Left colon (tissue), 2 donors: ENCODE data around the gene WNK2. TPM values are rescaled to one million over a fixed set of nuclear protein-coding genes. Genes with fewer than 3 reads are reported as not detected.
"Not testable (repeated sequence)": the region's sequence is repeated elsewhere in the genome, so short reads cannot be mapped to it uniquely, and the experiment has no call there.

Experiments
- ATAC-seq: fragments of 200-7000 bp; cut with Tn5 transposase; one replicate; pipeline ENCODE4 v1.9.1; 2020; ENCODE audit warnings: mild to moderate bottlenecking, moderate library complexity
- DNase-seq, 2 donors: peaks; one replicate each; pipeline ENCODE4 v3.0.0-alpha.2; 2020
- intact Hi-C, 2 donors: fragments of 100-400 bp; cut with DNase I in 1 of 2; cut with micrococcal nuclease in 1 of 2; formaldehyde crosslinking; loops; one replicate each; pipeline versions ENCODE4 v1.11.2 to v1.14.0; 2022; cut with DNase I, micrococcal nuclease
- total RNA-seq, 2 donors: library from RNA; stranded (reverse); fragmentation: NEBNext Ultra II Directional; extraction: Animal tissue kit (Norgen Biotek cat#: 25700); gene quantifications; one replicate each; pipeline ENCODE4 v1.2.1, GENCODE V29; 2021
- donor health status: DM: no; HTN: no; CAD: no.
- donor health status: DM: yes; HTN: yes; CAD: no.

WNK2 gene
- total RNA-seq, 2 donors from 2014 or later = 161 to 279 TPM

DNA sequence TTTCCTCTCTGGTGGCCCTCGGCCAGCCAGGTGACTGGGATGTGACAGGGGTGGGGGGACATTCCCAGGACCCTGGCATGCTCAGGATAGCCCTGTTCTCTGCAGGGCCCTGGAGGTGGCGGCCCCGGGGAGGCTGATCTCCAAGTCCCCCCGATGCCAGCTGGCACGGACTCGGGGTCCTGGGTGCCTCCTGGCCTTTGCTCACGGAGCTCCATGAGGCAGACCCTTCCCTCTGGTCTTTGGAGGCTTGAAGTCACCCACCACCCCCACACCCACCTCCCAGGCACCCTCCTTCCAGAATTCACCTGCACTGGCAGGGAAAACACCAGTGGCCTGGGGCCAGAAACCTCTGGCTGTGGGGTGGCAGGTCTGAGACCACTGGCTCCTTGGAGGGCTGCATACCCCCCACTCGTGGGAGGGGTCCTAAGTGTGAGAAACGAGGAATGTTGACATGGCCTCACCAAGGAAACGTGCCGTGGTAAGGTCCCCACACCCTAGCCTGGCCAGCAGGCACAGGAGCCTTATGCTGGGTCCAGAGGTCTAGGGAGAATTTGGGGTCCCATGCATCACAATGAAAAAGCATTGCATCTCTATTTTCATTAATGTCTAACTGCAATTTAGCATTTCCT, 136.8 kb downstream of the WNK2 start:
- intact Hi-C loops = no loop called here
- DNase-seq = no peak
- ATAC-seq = no peak

DNA sequence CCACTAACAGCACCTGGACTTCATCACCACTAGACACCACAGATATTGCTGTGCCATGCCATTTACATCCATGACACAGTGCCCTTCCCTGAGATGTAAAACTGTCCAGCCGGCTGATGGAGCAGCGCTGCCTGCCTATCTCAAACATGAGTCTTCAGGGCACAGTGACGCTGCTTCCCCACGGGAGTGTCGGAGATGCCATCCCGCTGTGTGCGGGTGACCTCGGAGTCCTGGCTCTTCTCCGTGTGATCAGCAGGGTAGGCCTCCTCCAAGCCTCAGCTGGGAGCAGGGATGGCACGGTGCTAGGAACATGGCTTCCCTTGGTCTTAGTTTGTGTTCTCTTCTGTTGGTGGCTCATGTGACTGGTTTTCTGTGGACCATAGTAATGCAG, 137.3 kb downstream of the WNK2 start:
- ATAC-seq (no peak), DNase-seq (peak in 1 of 2 donors; percentile 23)

DNA sequence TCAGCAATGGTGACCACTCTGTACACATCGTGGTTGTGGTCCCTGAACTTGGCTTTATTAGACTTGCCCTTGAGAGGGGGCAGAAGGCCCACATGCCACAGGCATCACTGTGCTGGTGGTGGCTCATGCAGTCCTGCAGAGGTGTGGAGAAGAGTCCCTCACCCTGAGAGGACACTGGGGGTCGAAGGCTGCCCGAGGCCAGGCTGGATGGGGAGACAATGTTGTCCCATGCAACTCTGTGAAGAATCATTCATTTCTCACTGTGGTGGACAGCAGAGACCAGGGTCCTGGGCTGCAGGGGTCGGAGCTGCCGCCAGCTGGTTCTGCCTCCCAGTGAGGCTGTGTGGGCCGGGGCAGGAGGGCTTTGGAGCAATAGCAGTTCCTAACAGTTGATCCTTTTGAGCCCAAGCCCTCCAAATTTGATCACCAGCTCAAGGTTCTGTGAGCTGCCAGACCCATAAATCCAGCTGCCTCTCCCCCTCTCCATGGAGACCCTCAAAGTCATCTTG, 139.6 kb downstream of the WNK2 start:
- ATAC-seq = not testable (repeated sequence)

More for the DNA sequence above, 137.3 kb downstream of the WNK2 start:
- intact Hi-C loops = no loop called here

DNA sequence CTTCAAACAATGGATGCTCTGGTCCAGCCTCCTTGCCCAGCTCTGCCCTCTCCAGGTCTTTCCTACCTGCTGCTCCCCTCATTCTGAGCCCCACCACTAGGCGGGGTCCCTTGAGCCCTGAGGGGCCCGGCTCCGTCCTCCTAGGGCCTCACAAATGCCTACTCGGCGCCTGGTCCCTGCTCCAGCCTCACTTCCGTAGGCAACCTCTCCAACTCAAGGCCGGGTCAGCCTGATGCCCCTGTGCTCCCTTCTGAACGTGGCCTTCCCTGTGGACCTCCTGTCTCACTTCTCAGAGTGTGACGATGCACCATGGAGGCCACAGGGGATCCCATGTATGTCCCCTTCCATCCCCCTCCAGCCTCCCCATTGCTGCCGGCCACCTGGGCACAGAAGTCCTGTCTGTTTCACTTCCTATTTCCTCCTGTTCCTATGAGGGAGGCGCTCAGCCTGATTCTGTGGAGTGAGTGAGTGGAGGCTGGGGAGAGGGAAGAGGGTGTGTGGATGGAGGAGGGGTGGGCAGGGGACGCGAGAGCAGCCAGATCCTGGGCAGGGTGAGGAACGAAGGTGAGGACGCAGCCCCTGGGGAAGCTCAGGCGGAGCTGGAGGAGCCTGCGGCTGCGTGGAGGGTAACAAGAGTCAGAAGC, 140.4 kb downstream of the WNK2 start:
- intact Hi-C loops = no loop called here
- ATAC-seq = peak; percentile 40
- DNase-seq = no peak

More for the DNA sequence above, 139.6 kb downstream of the WNK2 start:
- intact Hi-C loops, DNase-seq: not testable (repeated sequence)

GRCh38 chr9:93325307-93326035, 141.5 kb downstream of the WNK2 start:
- ATAC-seq (no peak), DNase-seq (no peak)
- intact Hi-C loops = no loop called here

DNA sequence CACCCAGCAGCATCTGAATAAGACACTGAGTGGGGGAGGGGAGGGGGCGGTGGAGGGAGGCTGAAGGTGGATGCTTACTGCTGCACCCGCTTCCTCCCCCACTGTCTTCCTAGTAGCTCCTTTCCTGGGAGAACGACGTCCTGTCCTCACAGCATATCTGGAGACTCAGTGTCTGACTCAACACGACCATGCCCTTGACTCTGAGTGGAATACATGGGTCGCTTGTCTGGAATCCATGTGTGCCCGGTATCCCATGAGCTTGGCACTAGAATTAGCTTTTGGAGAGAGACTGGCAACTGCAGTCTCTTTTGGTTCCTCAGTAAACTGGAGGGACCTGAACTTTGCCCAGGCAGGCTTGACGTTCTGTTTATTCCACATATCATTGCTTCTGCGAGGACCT, 142.1 kb downstream of the WNK2 start:
- ATAC-seq (peak; percentile 37), DNase-seq (no peak)
- intact Hi-C loops = no loop called here

GRCh38 chr9:93326654-93327053, 142.7 kb downstream of the WNK2 start:
- intact Hi-C loops = no loop called here
- ATAC-seq = no peak

DNA sequence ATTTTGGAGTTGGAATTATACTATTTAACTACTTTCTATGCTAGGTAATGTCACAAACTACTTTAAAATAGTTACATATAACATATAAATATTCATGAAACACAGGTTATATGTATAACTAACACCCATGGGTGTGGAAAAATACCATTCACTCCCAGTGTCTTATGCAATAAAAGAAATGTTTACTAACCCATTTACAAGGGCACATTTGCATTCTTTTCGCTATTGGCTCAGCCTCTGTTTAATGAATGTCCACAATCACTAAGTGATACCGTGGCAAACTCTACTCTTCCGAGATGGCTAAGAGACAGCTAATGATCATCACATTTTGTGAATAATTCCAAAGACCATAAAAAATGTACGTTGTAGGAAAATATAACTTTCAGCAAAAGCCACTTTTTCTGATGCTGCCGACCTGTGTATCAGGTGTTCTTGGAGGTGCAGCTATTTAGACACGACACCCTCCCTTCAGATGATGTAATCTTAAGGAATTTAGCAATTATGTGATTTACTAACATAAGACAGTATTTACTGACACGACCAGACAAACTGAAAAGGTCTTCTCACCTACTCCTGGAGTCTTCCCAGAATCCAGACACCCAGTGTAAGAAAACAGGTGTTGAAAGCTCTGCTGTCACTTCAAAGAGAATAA, 145.8 kb downstream of the WNK2 start:
- DNase-seq (no peak), ATAC-seq (peak; percentile 82)
- intact Hi-C loops = no loop called here

More at GRCh38 chr9:93326654-93327053, 142.7 kb downstream of the WNK2 start:
- DNase-seq = no peak

DNA sequence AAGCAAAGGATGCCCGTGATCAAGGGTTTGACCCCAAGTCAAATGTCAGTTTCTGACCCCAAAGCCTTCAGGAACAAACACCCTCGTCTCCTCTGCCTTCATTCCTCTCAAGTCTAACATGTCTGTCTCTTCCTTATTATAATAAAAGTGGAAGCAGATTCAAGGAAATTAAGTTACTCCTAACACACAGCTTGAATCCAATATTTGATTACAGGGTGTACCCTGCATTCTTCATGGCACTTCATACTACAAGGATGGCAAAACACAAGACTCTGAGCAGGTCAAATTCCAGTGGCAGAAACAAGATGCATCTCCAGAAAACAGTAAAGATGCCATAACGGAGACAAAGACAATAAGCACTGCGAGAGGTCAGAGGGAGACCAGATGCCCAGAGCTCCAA, 148.4 kb downstream of the WNK2 start:
- no peak for DNase-seq
- peak; percentile 72 for ATAC-seq
- intact Hi-C loops = no loop called here

DNA sequence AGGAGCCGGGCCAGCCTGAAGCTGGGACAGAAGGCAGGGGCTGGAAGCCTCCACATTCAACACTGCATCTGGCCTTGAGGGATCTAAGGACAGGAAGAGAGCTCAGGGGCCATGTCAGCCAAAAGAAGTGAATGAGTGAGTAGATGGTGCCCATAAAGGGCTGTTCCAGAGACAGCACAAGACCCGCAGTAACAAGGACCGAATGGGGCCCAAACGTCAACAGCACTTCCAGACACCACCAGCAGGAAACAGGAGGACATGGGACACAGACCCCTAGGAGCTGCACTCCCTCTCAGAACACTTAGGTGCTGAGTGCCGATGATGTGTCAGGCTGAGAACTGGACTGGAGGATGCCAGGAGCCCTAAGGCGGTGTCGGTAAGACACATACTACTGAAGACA, 152.8 kb downstream of the WNK2 start:
- no peak for ATAC-seq
- no peak for DNase-seq
- intact Hi-C loops = no loop called here

DNA sequence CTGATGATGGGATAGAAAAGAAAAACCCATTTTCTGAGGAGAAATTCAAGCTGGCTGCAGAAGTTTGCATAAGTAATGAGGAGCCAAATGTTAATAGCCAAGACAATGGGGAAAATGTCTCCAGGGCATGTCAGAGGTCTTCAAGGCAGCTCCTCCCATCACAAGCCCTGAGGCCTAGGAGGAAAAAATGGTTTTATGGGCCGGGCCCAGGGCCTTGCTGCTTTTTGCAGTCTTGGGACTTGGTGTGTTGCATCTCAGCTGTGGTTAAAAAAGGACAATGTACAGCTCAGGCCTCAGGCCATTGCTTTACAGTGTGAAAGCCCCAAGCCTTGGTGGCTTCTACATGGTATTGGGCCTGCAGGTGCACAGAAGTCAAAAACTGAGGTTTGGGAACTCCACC, 154.3 kb downstream of the WNK2 start:
- ATAC-seq, intact Hi-C loops: not testable (repeated sequence)

GRCh38 chr9:93340091-93340490, 156.2 kb downstream of the WNK2 start:
- DNase-seq (no peak), ATAC-seq (no peak)
- intact Hi-C loops = no loop called here

More for the DNA sequence above, 154.3 kb downstream of the WNK2 start:
- DNase-seq = not testable (repeated sequence)

DNA sequence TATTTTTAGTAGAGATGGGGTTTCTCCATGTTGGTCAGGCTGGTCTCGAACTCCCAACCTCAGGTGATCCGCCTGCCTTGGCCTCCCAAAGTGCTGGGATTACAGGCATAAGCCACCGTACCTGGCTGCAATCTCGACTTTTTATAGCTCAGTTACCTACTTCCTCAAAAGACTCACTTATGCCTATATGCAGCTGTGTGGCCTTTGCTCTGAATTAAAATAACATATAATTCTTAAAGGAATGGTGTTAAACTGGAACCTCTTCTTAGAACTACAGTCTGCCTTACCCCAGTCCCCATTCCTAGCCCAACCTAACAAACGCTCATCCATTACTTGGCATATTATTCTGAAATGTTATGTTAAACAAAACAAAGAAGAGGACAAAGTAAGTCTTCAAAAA, 157.9 kb downstream of the WNK2 start:
- intact Hi-C loops, DNase-seq: not testable (repeated sequence)
- peak; percentile 82 for ATAC-seq

- DNase-seq (peak; percentile 71 to 76), ATAC-seq (peak; percentile 94)
- intact Hi-C loops = not testable (repeated sequence)
Observed at GRCh38 chr9:93342428-93342827, 158.5 kb downstream of the WNK2 start.

DNA sequence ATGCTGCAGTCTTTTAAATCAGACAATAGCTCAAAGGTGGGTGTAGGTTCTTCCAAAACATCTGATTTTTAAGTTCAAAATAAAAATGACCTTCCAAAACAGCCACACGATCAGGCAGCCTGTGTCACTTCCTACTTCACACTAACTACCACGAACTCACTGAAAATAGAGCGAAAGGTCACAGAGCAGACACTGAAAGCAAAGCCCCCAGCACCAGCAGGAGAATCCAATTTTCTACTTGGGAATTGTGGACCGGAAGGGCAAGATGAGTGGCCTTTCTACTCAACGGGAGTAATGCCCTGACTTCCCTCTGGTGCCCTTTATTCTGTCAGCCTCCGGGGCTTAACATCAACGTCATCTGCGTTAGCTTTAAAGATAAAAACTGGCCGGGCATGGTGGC, 159.7 kb downstream of the WNK2 start:
- DNase-seq (no peak), ATAC-seq (no peak)
- intact Hi-C loops = no loop called here

- no peak for DNase-seq
- intact Hi-C loops = no loop called here
- no peak for ATAC-seq
Observed at GRCh38 chr9:93345643-93346230, 161.8 kb downstream of the WNK2 start.

GRCh38 chr9:93346231-93347112, 162.5 kb downstream of the WNK2 start:
- ATAC-seq = peak; percentile 36
- intact Hi-C loops = no loop called here
- DNase-seq = peak in 1 of 2 donors; percentile 31
